ENCODE results near the gene ZNF343. TPM values are rescaled to one million over a fixed set of nuclear protein-coding genes. Genes with fewer than 3 reads are reported as not detected.
A peak's percentile ranks its signal among the peaks of the same experiment; 100 is the strongest.

Gene ZNF343
- total and polyA plus RNA-seq, 8 donors: 8.4 to 19.3 (median 15.1) TPM

GRCh38 chr20:2453792-2454191 is 54.9 kb downstream of the ZNF343 start:
- H3K27me3 ChIP-seq: no peaks in the 10 kb centered on the region
- no peak for TF ChIP-seq CTCF (IDR thresholded peaks at IDR 0.05)
- no peaks in the 10 kb centered on the region for H3K9me3 ChIP-seq
- intact Hi-C loops (cut with DNase I): no loop called here
- ATAC-seq: no peak
- no peak overlapping the region for H3K4me3 ChIP-seq
- peaks cover 0 to 6% of the 10 kb centered on the region in 2 donors for H3K36me3 ChIP-seq
- H3K4me1 ChIP-seq: no peaks in the 10 kb centered on the region
- no peak for DNase-seq
- H3K27ac ChIP-seq: no peak overlapping the region

- TF ChIP-seq CTCF (IDR thresholded peaks at IDR 0.05): peak; percentile 71 to 83
- ATAC-seq (peak; percentile 95), DNase-seq (peak in 3 of 4 donors; percentile 35 to 65 (median 61))
- H3K27me3 ChIP-seq: no peaks in the 10 kb centered on the region
- H3K36me3 ChIP-seq: no peaks in the 10 kb centered on the region
- H3K4me3 ChIP-seq: no peak overlapping the region
- no peak overlapping the region for H3K27ac ChIP-seq
- no peaks in the 10 kb centered on the region for H3K4me1 ChIP-seq
- intact Hi-C loops (cut with DNase I): no loop called here
- no peaks in the 10 kb centered on the region for H3K9me3 ChIP-seq
Measured at GRCh38 chr20:2451939-2452732, 56.6 kb downstream of the ZNF343 start.

GRCh38 chr20:2451422-2451821 is 57.3 kb downstream of the ZNF343 start:
- Histone ChIP-seq H3K27me3 (no peaks in the 10 kb centered on the region), H3K27ac (no peak overlapping the region), H3K9me3 (no peaks in the 10 kb centered on the region), H3K4me3 (no peak overlapping the region), H3K36me3 (no peaks in the 10 kb centered on the region), H3K4me1 (no peaks in the 10 kb centered on the region)
- TF ChIP-seq CTCF (IDR thresholded peaks at IDR 0.05): no peak
- intact Hi-C loops (cut with DNase I): no loop called here
- ATAC-seq (no peak), DNase-seq (no peak)

- H3K27ac ChIP-seq: no peak overlapping the region
- no peak for TF ChIP-seq CTCF (IDR thresholded peaks at IDR 0.05)
Measured at GRCh38 chr20:2449386-2449785, 59.3 kb downstream of the ZNF343 start.

GRCh38 chr20:2446845-2447244 is 61.9 kb downstream of the ZNF343 start:
- intact Hi-C loops (cut with DNase I): no loop called here

More at GRCh38 chr20:2449386-2449785, 59.3 kb downstream of the ZNF343 start:
- DNase-seq (no peak), ATAC-seq (no peak)
- Histone ChIP-seq H3K4me3 (no peak overlapping the region), H3K27me3 (no peaks in the 10 kb centered on the region), H3K9me3 (no peaks in the 10 kb centered on the region), H3K36me3 (no peaks in the 10 kb centered on the region), H3K4me1 (no peaks in the 10 kb centered on the region)
- intact Hi-C loops (cut with DNase I): no loop called here

More at GRCh38 chr20:2446845-2447244, 61.9 kb downstream of the ZNF343 start:
- no peaks in the 10 kb centered on the region for H3K36me3 ChIP-seq
- no peaks in the 10 kb centered on the region for H3K4me1 ChIP-seq
- no peak for ATAC-seq
- H3K4me3 ChIP-seq: no peak overlapping the region
- no peaks in the 10 kb centered on the region for H3K27me3 ChIP-seq
- no peaks in the 10 kb centered on the region for H3K9me3 ChIP-seq
- TF ChIP-seq CTCF (IDR thresholded peaks at IDR 0.05): no peak
- no peak for DNase-seq
- H3K27ac ChIP-seq: no peak overlapping the region

Other genes with a start within 250 kb of the ZNF343 start
- under 1 TPM in 1 of 2 donors, not detected in 1; 0.37 TPM for gene TGM3, start 212.9 kb downstream of the ZNF343 start, total RNA-seq
- under 1 TPM in 4 of 6 donors, not detected in 2; 0.20 to 0.34 (median 0.23) TPM for gene TGM3, start 212.9 kb downstream of the ZNF343 start, polyA plus RNA-seq (ENCODE audit: insufficient read length in 6 of 6)
- not detected for gene TGM6, start 128.0 kb downstream of the ZNF343 start, total RNA-seq
- gene TGM6, start 128.0 kb downstream of the ZNF343 start, polyA plus RNA-seq (ENCODE audit: insufficient read length in 6 of 6): not detected
- 100 to 1,000 TPM in 1 of 2 donors, 10 to 100 TPM in 1; 86.0 to 132 TPM for gene SNRPB, start 38.1 kb downstream of the ZNF343 start, total RNA-seq
- 100 to 1,000 TPM; 106 to 131 (median 124) TPM for gene SNRPB, start 38.1 kb downstream of the ZNF343 start, polyA plus RNA-seq (ENCODE audit: insufficient read length in 6 of 6)
- under 1 TPM in 1 of 2 donors, not detected in 1; 0.24 TPM for gene TMC2, start 27.7 kb upstream of the ZNF343 start, total RNA-seq
- gene TMC2, start 27.7 kb upstream of the ZNF343 start, polyA plus RNA-seq (ENCODE audit: insufficient read length in 6 of 6): under 1 TPM; 0.10 to 0.37 (median 0.18) TPM
- gene NOP56, start 143.7 kb upstream of the ZNF343 start, total RNA-seq: 100 to 1,000 TPM in 1 of 2 donors, 10 to 100 TPM in 1; 81.0 to 182 TPM
- gene NOP56, start 143.7 kb upstream of the ZNF343 start, polyA plus RNA-seq (ENCODE audit: insufficient read length in 6 of 6): 100 to 1,000 TPM; 195 to 241 (median 207) TPM
- 10 to 100 TPM; 51.7 to 64.8 TPM for gene IDH3B, start 155.3 kb upstream of the ZNF343 start, total RNA-seq
- gene IDH3B, start 155.3 kb upstream of the ZNF343 start, polyA plus RNA-seq (ENCODE audit: insufficient read length in 6 of 6): 100 to 1,000 TPM; 109 to 129 (median 114) TPM
- 10 to 100 TPM in 1 of 2 donors, 1 to 10 TPM in 1; 10.0 to 11.9 TPM for gene EBF4, start 183.9 kb upstream of the ZNF343 start, total RNA-seq
- 10 to 100 TPM; 37.4 to 55.9 (median 44.2) TPM for gene EBF4, start 183.9 kb upstream of the ZNF343 start, polyA plus RNA-seq (ENCODE audit: insufficient read length in 6 of 6)

Measured in left lung (tissue), 10 donors.